ENCODE results near the gene EPHA4.

EPHA4 gene

GRCh38 chr2:221431477-221431876 is 140.6 kb downstream of the EPHA4 start:
- no peak for DNase-seq

- DNase-seq = no peak
Measured at GRCh38 chr2:221429741-221430491, 142.2 kb downstream of the EPHA4 start.

GRCh38 chr2:221428896-221429295 is 143.2 kb downstream of the EPHA4 start:
- DNase-seq = no peak

GRCh38 chr2:221426929-221427328 is 145.2 kb downstream of the EPHA4 start:
- DNase-seq = no peak

- no peak for DNase-seq
Measured at GRCh38 chr2:221425891-221426290, 146.2 kb downstream of the EPHA4 start.

- no peak for DNase-seq
Measured at GRCh38 chr2:221425353-221425752, 146.8 kb downstream of the EPHA4 start.

- DNase-seq = no peak
Measured at GRCh38 chr2:221423210-221423804, 148.8 kb downstream of the EPHA4 start.

GRCh38 chr2:221422516-221423209 is 149.4 kb downstream of the EPHA4 start:
- DNase-seq = no peak

- peak; percentile 20 for DNase-seq
Measured at GRCh38 chr2:221420245-221420644, 151.9 kb downstream of the EPHA4 start.

GRCh38 chr2:221415789-221416188 is 156.3 kb downstream of the EPHA4 start:
- no peak for DNase-seq

GRCh38 chr2:221412978-221413377 is 159.1 kb downstream of the EPHA4 start:
- no peak for DNase-seq

- DNase-seq = no peak
Measured at GRCh38 chr2:221410487-221410886, 161.6 kb downstream of the EPHA4 start.

GRCh38 chr2:221407765-221408164 is 164.3 kb downstream of the EPHA4 start:
- no peak for DNase-seq

- no peak for DNase-seq
Measured at GRCh38 chr2:221405521-221405920, 166.6 kb downstream of the EPHA4 start.

- DNase-seq = no peak
Measured at GRCh38 chr2:221402072-221402471, 170.0 kb downstream of the EPHA4 start.

GRCh38 chr2:221400411-221400810 is 171.7 kb downstream of the EPHA4 start:
- DNase-seq = no peak

GRCh38 chr2:221399183-221399582 is 172.9 kb downstream of the EPHA4 start:
- DNase-seq = no peak

GRCh38 chr2:221397187-221397586 is 174.9 kb downstream of the EPHA4 start:
- DNase-seq = no peak

- no peak for DNase-seq
Measured at GRCh38 chr2:221392228-221392881, 179.7 kb downstream of the EPHA4 start.

GRCh38 chr2:221390878-221391277 is 181.2 kb downstream of the EPHA4 start:
- no peak for DNase-seq

- no peak for DNase-seq
Measured at GRCh38 chr2:221389904-221390303, 182.2 kb downstream of the EPHA4 start.

- no peak for DNase-seq
Measured at GRCh38 chr2:221389421-221389820, 182.7 kb downstream of the EPHA4 start.

GRCh38 chr2:221388891-221389290 is 183.2 kb downstream of the EPHA4 start:
- no peak for DNase-seq

- DNase-seq = no peak
Measured at GRCh38 chr2:221385716-221386115, 186.4 kb downstream of the EPHA4 start.

Data from CD4-positive, alpha-beta T cell treated with Interleukin-10 for 1 hour (primary cell).